Activated naive CD4-positive, alpha-beta T cell treated with anti-CD3 and anti-CD28 coated beads for 36 hours (primary cell): ENCODE results near the gene SLC27A1. TPM values are rescaled to one million over a fixed set of nuclear protein-coding genes. Genes with fewer than 3 reads are reported as not detected.

Experiments
- CTCF ChIA-PET: fragments of 350-600 bp; sonication (Branson Sonifier 250); formaldehyde crosslinking; loops from one replicate; lab custom pipeline; 2021; ENCODE audit warnings: antibody characterized with exemption; lab: Charles Lee
- DNase-seq: peaks from one replicate; pipeline ENCODE4 v3.0.0-alpha.2; 2020
- H3K27ac Mint-ChIP-seq: one replicate; pipeline ENCODE4 v1.8.0; 2021; ENCODE audit warnings: mild to moderate bottlenecking, mixed read lengths
- H3K27me3 Mint-ChIP-seq: one replicate; pipeline ENCODE4 v1.8.0; 2021; ENCODE audit warnings: low read depth, mixed read lengths
- H3K36me3 Mint-ChIP-seq: one replicate; pipeline ENCODE4 v1.8.0; 2021; ENCODE audit warnings: low read depth, mixed read lengths
- H3K4me1 Mint-ChIP-seq: one replicate; pipeline ENCODE4 v1.8.0; 2021; ENCODE audit warnings: low read depth, mixed read lengths
- H3K4me3 Mint-ChIP-seq: one replicate; pipeline ENCODE4 v1.8.0; 2021; ENCODE audit warnings: mild to moderate bottlenecking, moderate library complexity, mixed read lengths
- H3K9me3 Mint-ChIP-seq: one replicate; pipeline ENCODE4 v1.8.0; 2021; ENCODE audit warnings: mixed read lengths
- intact Hi-C: fragments of 100-400 bp; cut with micrococcal nuclease; formaldehyde crosslinking; loops from one replicate; pipeline ENCODE4 v1.15.1; 2023
- total RNA-seq, 2 experiments: library from RNA; stranded (reverse); gene quantifications; one replicate each; pipeline ENCODE4 v1.2.3, GENCODE V29; 2021

Gene SLC27A1
- total RNA-seq, 2 experiments from 2014 or later: 1.2 to 1.7 TPM

GRCh38 chr19:17475541-17476115 lies 5.3 kb downstream of the SLC27A1 start:
- Mint-ChIP-seq H3K27me3 (no peaks in the 10 kb centered on the region), H3K4me3 (no peak overlapping the region), H3K36me3 (no peaks in the 10 kb centered on the region), H3K27ac (no peak overlapping the region), H3K4me1 (peaks cover 12% of the 10 kb centered on the region), H3K9me3 (no peaks in the 10 kb centered on the region)
- CTCF ChIA-PET: interaction anchor here (1.1 kb wide), 1 partner anchor 147 kb away, joined by 3 read pairs; no protein-coding TSS in a partner anchor
- intact Hi-C loops: no loop called here
- no peak for DNase-seq

DNA sequence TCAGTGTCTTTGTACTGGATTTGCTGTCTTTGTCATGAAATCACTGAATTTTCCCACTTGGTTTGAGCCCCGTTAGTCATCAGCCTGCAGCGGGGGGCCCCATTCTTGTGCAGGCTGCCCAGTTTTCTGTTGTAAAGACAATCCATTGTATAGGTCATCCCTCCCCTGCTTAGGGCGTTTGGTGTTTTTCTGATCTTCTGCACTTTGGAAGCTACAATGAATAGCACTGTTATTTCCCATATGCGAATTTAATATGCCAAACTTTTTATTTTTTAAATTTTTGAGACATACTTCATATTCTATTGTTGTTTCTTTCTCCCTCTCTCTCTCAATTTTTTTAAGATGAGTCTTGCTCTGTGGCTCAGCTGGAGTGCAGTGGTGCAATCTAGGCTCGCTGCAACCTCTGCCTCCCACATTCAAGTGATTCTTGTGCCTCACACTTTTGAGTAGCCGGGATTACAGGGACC lies 9.0 kb downstream of the SLC27A1 start:
- intact Hi-C loops: no loop called here
- no peaks in the 10 kb centered on the region for H3K4me1 Mint-ChIP-seq
- H3K27ac Mint-ChIP-seq: no peak overlapping the region
- H3K27me3 Mint-ChIP-seq: no peaks in the 10 kb centered on the region
- no peak for DNase-seq
- no peaks in the 10 kb centered on the region for H3K9me3 Mint-ChIP-seq
- CTCF ChIA-PET: interaction anchor here (0.6 to 3.1 kb wide), 3 partner anchors 15 to 509 kb away, joined by 3 to 13 read pairs (median 5); no protein-coding TSS in a partner anchor
- H3K36me3 Mint-ChIP-seq: no peaks in the 10 kb centered on the region
- no peak overlapping the region for H3K4me3 Mint-ChIP-seq

DNA sequence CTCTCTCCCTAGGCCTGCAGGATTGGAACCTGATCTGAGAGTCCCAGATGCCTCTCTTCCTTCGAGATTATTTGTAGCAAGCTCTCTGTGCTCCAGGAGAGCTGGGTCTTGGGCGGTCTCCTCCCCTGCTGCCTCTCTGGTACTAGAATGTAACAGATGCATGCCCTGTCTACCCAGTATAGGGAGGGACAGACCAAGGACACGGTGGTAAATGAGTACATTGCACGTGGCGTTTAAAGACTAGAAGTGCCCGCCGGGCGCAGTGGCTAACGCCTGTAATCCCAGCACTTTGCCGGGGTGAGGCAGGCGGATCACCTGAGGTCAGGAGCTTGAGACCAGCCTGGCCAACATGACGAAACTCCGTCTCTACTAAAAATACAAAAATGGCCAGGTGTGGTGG lies 11.7 kb downstream of the SLC27A1 start:
- DNase-seq: no peak
- Mint-ChIP-seq H3K4me3 (no peak overlapping the region), H3K36me3 (no peaks in the 10 kb centered on the region), H3K27ac (no peak overlapping the region), H3K4me1 (no peaks in the 10 kb centered on the region), H3K9me3 (no peaks in the 10 kb centered on the region), H3K27me3 (no peaks in the 10 kb centered on the region)
- CTCF ChIA-PET: no interaction called here
- intact Hi-C loops: no loop called here

- no peak for DNase-seq
- intact Hi-C loops: no loop called here
- CTCF ChIA-PET: no interaction called here
- no peak overlapping the region for H3K4me3 Mint-ChIP-seq
- H3K4me1 Mint-ChIP-seq: peaks cover 4% of the 10 kb centered on the region
- no peaks in the 10 kb centered on the region for H3K9me3 Mint-ChIP-seq
- no peak overlapping the region for H3K27ac Mint-ChIP-seq
- no peaks in the 10 kb centered on the region for H3K27me3 Mint-ChIP-seq
- no peaks in the 10 kb centered on the region for H3K36me3 Mint-ChIP-seq
These were observed 12.7 kb downstream of the SLC27A1 start for GRCh38 chr19:17482877-17483604.

- Mint-ChIP-seq H3K4me3 (no peak overlapping the region), H3K9me3 (no peaks in the 10 kb centered on the region), H3K36me3 (no peaks in the 10 kb centered on the region), H3K27me3 (no peaks in the 10 kb centered on the region), H3K27ac (no peak overlapping the region), H3K4me1 (peaks cover 10% of the 10 kb centered on the region)
- intact Hi-C loops: no loop called here
- CTCF ChIA-PET: no interaction called here
- no peak for DNase-seq
These were observed 13.3 kb downstream of the SLC27A1 start for GRCh38 chr19:17483605-17484002.

- Mint-ChIP-seq H3K4me3 (no peak overlapping the region), H3K4me1 (peaks cover 20% of the 10 kb centered on the region), H3K27me3 (no peaks in the 10 kb centered on the region), H3K27ac (no peak overlapping the region), H3K36me3 (no peaks in the 10 kb centered on the region), H3K9me3 (no peaks in the 10 kb centered on the region)
- intact Hi-C loops: no loop called here
- CTCF ChIA-PET: no interaction called here
- DNase-seq: no peak
These were observed 14.3 kb downstream of the SLC27A1 start for GRCh38 chr19:17484520-17485185.

- intact Hi-C loops: no loop called here
- Mint-ChIP-seq H3K27me3 (no peaks in the 10 kb centered on the region), H3K4me3 (no peak overlapping the region), H3K36me3 (no peaks in the 10 kb centered on the region), H3K27ac (no peak overlapping the region), H3K4me1 (peaks cover 28% of the 10 kb centered on the region), H3K9me3 (no peaks in the 10 kb centered on the region)
- CTCF ChIA-PET: interaction anchor here (1.5 kb wide), 1 partner anchor 87 kb away, joined by 3 read pairs; no protein-coding TSS in a partner anchor
- no peak for DNase-seq
These were observed 16.4 kb downstream of the SLC27A1 start for GRCh38 chr19:17486545-17487240.

DNA sequence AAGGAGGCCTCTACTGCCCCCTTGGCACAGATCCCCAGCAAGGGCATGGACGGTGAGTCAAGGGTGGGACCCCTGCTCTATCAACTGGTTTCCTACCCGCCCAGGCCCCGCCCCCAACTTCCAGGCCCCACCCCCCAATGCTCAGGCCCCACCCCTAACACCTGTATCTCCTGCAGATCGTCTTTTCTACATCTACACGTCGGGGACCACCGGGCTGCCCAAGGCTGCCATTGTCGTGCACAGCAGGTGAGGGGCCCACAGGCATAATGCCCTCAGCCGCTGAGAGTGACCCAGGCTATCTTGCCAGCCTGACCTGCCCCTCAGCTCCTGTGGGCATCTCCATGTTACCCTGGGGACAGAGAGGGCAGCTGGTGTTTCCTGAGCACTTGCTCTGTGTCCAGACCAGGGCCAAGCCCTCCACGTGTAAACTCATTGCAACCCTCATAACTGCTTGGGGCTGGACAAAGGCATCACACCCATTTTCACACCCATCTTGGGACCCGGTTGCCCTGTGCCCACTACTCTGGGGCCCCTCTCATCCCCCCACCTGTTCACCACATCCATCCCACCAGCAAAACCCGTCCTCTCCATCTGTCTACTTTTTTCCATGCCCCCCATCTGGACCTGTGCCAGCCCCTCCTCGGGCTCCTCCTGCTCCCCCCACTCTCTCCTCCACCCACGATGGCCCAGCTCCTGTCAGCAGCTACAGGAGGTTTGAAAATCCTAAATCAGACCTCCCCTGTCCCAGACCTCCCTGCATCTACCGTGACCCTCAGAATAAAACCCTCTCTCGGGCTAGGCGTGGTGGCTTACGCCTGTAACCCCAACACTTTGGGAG lies 17.2 kb downstream of the SLC27A1 start:
- no peaks in the 10 kb centered on the region for H3K36me3 Mint-ChIP-seq
- CTCF ChIA-PET: interaction anchor here (0.5 to 1.5 kb wide), 6 partner anchors 9 to 86 kb away, joined by 3 to 5 read pairs (median 3); no protein-coding TSS in a partner anchor
- intact Hi-C loops: no loop called here
- peaks cover 28% of the 10 kb centered on the region for H3K4me1 Mint-ChIP-seq
- no peaks in the 10 kb centered on the region for H3K27me3 Mint-ChIP-seq
- no peak for DNase-seq
- no peak overlapping the region for H3K27ac Mint-ChIP-seq
- no peak overlapping the region for H3K4me3 Mint-ChIP-seq
- no peaks in the 10 kb centered on the region for H3K9me3 Mint-ChIP-seq

DNA sequence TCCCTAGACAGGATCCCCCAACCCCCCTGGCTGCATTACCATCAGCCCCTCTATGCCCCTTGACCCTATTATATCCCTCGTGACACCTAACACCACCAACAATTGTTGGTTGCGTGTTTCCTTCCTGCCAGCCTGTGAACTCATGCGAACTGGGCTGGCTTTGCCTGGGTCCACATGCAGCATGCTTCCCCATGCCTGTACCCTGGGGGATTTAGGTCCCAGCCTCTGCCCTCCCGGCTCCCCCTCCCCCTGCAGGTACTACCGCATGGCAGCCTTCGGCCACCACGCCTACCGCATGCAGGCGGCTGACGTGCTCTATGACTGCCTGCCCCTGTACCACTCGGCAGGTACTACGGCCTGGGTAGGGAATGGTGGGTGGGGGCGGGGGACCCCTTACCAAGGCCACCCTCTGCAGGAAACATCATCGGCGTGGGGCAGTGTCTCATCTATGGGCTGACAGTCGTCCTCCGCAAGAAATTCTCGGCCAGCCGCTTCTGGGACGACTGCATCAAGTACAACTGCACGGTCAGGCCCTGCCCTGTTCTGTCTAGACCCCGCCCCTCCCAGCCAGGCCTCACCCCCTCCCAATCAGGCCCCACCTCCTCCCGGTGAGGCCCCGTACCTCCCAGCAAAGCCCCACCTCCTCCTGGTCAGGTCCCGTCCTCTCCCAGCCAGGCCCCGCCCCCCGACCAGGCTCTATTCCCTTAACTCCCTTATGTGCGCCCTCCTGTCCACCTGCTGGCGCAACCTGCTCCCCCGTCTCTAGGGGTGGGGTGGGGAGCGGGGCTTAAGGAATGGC lies 18.5 kb downstream of the SLC27A1 start:
- Mint-ChIP-seq H3K4me3 (peak overlapping the region; percentile 71), H3K27me3 (no peaks in the 10 kb centered on the region), H3K9me3 (no peaks in the 10 kb centered on the region), H3K36me3 (no peaks in the 10 kb centered on the region), H3K27ac (no peak overlapping the region), H3K4me1 (peaks cover 28% of the 10 kb centered on the region)
- CTCF ChIA-PET: interaction anchor here (0.7 to 1.5 kb wide), 3 partner anchors 8 to 85 kb away, joined by 3 to 5 read pairs (median 3); no protein-coding TSS in a partner anchor
- intact Hi-C loops: no loop called here
- DNase-seq: peak; percentile 89

DNA sequence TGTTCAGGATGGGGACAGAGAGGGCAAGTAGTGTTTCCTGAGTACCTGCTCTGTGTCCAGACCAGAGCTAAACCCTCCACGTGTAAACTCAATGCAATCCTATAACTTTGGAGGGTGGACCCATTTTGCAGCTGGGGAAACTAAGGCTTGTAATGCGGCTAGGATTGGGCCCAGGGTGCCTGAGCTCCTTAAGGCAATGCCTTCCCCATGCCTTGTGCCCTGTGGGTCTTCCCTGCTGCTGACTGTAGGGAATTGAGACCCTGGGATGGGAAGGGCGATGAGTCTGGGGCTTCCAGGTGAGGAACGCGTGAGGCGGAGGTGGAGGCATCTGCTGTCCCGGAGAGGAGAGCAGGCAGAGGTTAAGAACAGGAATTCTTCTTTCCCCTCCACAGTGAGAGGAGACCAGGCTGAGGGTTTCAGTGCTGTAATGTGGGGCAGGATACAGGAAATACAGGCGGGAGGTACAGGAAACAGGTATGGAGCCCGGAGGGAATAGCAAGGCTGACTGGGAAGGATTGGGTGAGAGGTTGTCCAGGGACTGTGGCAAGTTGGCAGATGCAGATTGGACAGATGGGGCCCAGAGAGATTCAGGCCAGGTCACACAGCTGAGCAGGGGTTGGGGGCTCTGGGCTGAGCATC lies 19.2 kb downstream of the SLC27A1 start:
- intact Hi-C loops: no loop called here
- H3K36me3 Mint-ChIP-seq: no peaks in the 10 kb centered on the region
- no peak for DNase-seq
- H3K4me3 Mint-ChIP-seq: no peak overlapping the region
- no peaks in the 10 kb centered on the region for H3K27me3 Mint-ChIP-seq
- CTCF ChIA-PET: no interaction called here
- H3K9me3 Mint-ChIP-seq: no peaks in the 10 kb centered on the region
- no peak overlapping the region for H3K27ac Mint-ChIP-seq
- H3K4me1 Mint-ChIP-seq: peaks cover 28% of the 10 kb centered on the region
